Glutamatergic neuron (in vitro differentiated cells): ENCODE data around the gene RET. TPM values are rescaled to one million over a fixed set of nuclear protein-coding genes. Genes with fewer than 3 reads are reported as not detected.

ENCODE experiments used
- DNase-seq: peaks from one replicate; pipeline ENCODE4 v3.0.0; 2022
- H3K27ac Mint-ChIP-seq: one replicate; pipeline ENCODE4 v1.8.0; 2020; ENCODE audit warnings: mild to moderate bottlenecking, mixed read lengths, inconsistent platforms; ENCODE audit not compliant: unreplicated experiment
- H3K27me3 Mint-ChIP-seq: one replicate; pipeline ENCODE4 v1.8.0; 2020; ENCODE audit warnings: mild to moderate bottlenecking, moderate library complexity, mixed read lengths, inconsistent platforms; ENCODE audit not compliant: unreplicated experiment
- H3K36me3 Mint-ChIP-seq: one replicate; pipeline ENCODE4 v1.8.0; 2020; ENCODE audit warnings: mild to moderate bottlenecking, mixed read lengths, inconsistent platforms; ENCODE audit not compliant: unreplicated experiment
- H3K4me1 Mint-ChIP-seq: one replicate; pipeline ENCODE4 v1.8.0; 2020; ENCODE audit warnings: mild to moderate bottlenecking, low read depth, mixed read lengths, inconsistent platforms; ENCODE audit not compliant: unreplicated experiment
- H3K4me3 Mint-ChIP-seq: one replicate; pipeline ENCODE4 v1.8.0; 2020; ENCODE audit warnings: mild to moderate bottlenecking, mixed read lengths, inconsistent platforms; ENCODE audit not compliant: unreplicated experiment
- H3K9me3 Mint-ChIP-seq: one replicate; pipeline ENCODE4 v1.8.0; 2020; ENCODE audit warnings: mild to moderate bottlenecking, moderate library complexity, mixed read lengths, inconsistent platforms; ENCODE audit not compliant: unreplicated experiment
- total RNA-seq: library from RNA; stranded (reverse); fragmentation: NEBNext Ultra II Directional; extraction: Animal tissue kit (Norgen Biotek cat#: 25700); gene quantifications from one replicate; pipeline ENCODE4 v1.2.1, GENCODE V29; 2021; ENCODE audit not compliant: unreplicated experiment
- TF ChIP-seq, protein P1 (sequence below): fragments of 200-600 bp; sonication (generic); IDR thresholded peaks from one replicate; pipeline ENCODE4 v1.5.0; 2021; ENCODE audit not compliant: partially characterized antibody, unreplicated experiment

RET gene
- total RNA-seq, 1 donor from 2014 or later: 34.7 TPM

DNA sequence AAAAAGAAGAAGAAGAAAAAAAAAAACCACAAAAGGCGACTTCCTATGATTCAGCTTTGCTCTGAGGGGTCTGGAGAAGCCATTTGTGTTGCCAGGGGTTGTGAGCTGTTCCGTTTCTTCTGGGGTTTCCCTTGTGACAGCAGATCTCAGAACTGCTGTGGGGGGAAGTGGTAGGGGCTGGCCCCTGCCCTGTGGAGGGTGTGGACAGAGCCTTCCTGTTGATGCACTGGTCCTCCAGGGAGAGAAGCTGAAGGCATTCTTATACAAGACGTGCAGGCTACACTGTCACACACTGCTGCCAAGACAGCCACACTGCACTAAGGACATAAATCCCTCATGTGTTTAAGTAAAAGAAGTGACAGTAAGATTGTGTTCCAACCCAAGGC lies 44.1 kb downstream of the RET start:
- TF ChIP-seq, protein P1, sequence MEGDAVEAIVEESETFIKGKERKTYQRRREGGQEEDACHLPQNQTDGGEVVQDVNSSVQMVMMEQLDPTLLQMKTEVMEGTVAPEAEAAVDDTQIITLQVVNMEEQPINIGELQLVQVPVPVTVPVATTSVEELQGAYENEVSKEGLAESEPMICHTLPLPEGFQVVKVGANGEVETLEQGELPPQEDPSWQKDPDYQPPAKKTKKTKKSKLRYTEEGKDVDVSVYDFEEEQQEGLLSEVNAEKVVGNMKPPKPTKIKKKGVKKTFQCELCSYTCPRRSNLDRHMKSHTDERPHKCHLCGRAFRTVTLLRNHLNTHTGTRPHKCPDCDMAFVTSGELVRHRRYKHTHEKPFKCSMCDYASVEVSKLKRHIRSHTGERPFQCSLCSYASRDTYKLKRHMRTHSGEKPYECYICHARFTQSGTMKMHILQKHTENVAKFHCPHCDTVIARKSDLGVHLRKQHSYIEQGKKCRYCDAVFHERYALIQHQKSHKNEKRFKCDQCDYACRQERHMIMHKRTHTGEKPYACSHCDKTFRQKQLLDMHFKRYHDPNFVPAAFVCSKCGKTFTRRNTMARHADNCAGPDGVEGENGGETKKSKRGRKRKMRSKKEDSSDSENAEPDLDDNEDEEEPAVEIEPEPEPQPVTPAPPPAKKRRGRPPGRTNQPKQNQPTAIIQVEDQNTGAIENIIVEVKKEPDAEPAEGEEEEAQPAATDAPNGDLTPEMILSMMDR: no peak
- no peak for DNase-seq
- H3K36me3 Mint-ChIP-seq: no peaks in the 10 kb centered on the region
- no peak overlapping the region for H3K27ac Mint-ChIP-seq
- peaks cover 31% of the 10 kb centered on the region for H3K4me1 Mint-ChIP-seq
- peak overlapping the region; percentile 15 for H3K4me3 Mint-ChIP-seq
- H3K9me3 Mint-ChIP-seq: peaks cover 10% of the 10 kb centered on the region
- H3K27me3 Mint-ChIP-seq: peaks cover 16% of the 10 kb centered on the region

GRCh38 chr10:43121444-43121843 lies 44.6 kb downstream of the RET start:
- TF ChIP-seq, protein P1: no peak
- Mint-ChIP-seq H3K27ac (no peak overlapping the region), H3K9me3 (peaks cover 9% of the 10 kb centered on the region), H3K36me3 (no peaks in the 10 kb centered on the region), H3K27me3 (peaks cover 16% of the 10 kb centered on the region), H3K4me1 (peaks cover 31% of the 10 kb centered on the region), H3K4me3 (peak overlapping the region; percentile 15)
- no peak for DNase-seq

- DNase-seq: no peak
- H3K27ac Mint-ChIP-seq: no peak overlapping the region
- H3K36me3 Mint-ChIP-seq: no peaks in the 10 kb centered on the region
- peaks cover 16% of the 10 kb centered on the region for H3K27me3 Mint-ChIP-seq
- peaks cover 9% of the 10 kb centered on the region for H3K9me3 Mint-ChIP-seq
- H3K4me3 Mint-ChIP-seq: no peak overlapping the region
- H3K4me1 Mint-ChIP-seq: peaks cover 31% of the 10 kb centered on the region
- TF ChIP-seq, protein P1: no peak
Measured at GRCh38 chr10:43122096-43122495, 45.2 kb downstream of the RET start.

GRCh38 chr10:43122826-43123225 lies 46.0 kb downstream of the RET start:
- no peak for DNase-seq
- no peaks in the 10 kb centered on the region for H3K36me3 Mint-ChIP-seq
- H3K9me3 Mint-ChIP-seq: peaks cover 7% of the 10 kb centered on the region
- peaks cover 14% of the 10 kb centered on the region for H3K27me3 Mint-ChIP-seq
- peak overlapping the region; percentile 43 for H3K27ac Mint-ChIP-seq
- peaks cover 31% of the 10 kb centered on the region for H3K4me1 Mint-ChIP-seq
- TF ChIP-seq, protein P1: no peak
- no peak overlapping the region for H3K4me3 Mint-ChIP-seq

DNA sequence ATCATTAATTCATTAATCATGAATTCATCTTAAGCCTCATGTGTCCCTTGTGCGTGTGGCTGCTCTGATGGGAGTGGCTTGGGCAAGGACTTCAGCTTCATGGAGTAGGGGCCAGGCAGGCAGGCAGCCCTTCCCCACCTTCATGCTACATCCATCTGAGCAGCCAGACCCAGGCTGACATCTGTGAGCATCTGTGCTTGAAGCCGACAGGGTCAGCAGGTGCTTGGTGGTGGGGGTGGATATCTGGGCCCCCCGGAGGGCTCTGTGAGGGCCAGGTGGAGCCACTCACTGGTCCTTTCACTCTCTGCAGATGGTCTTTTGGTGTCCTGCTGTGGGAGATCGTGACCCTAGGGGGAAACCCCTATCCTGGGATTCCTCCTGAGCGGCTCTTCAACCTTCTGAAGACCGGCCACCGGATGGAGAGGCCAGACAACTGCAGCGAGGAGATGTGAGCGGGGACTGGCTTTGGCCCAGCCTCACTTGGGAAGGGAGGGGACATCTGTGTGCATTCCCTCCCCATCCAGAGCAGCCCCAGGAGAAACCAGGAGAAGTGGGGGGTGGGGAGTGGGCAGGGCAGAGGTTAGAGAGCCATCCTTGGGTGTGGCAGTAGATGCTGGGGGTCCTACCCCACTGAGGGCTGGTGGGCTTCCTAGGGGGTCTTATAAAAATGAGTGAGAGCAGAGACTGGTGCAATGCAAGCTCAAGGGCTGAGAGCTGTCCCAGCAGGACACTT lies 46.7 kb downstream of the RET start:
- H3K4me3 Mint-ChIP-seq: peak overlapping the region; percentile 37
- H3K9me3 Mint-ChIP-seq: peaks cover 7% of the 10 kb centered on the region
- H3K27me3 Mint-ChIP-seq: peaks cover 14% of the 10 kb centered on the region
- TF ChIP-seq, protein P1: no peak
- H3K36me3 Mint-ChIP-seq: no peaks in the 10 kb centered on the region
- DNase-seq: peak; percentile 52
- H3K4me1 Mint-ChIP-seq: peaks cover 31% of the 10 kb centered on the region
- H3K27ac Mint-ChIP-seq: peak overlapping the region; percentile 28
